HG02852 (cell line): Measurements from ENCODE around the gene SLBP.

Experiments used
- ATAC-seq: cut with Tn5 transposase; IDR thresholded peaks from one replicate; pipeline ENCODE4 v1.9.1; 2021; ENCODE audit warnings: mild to moderate bottlenecking, moderate library complexity; ENCODE audit not compliant: unreplicated experiment

The SLBP gene

DNA sequence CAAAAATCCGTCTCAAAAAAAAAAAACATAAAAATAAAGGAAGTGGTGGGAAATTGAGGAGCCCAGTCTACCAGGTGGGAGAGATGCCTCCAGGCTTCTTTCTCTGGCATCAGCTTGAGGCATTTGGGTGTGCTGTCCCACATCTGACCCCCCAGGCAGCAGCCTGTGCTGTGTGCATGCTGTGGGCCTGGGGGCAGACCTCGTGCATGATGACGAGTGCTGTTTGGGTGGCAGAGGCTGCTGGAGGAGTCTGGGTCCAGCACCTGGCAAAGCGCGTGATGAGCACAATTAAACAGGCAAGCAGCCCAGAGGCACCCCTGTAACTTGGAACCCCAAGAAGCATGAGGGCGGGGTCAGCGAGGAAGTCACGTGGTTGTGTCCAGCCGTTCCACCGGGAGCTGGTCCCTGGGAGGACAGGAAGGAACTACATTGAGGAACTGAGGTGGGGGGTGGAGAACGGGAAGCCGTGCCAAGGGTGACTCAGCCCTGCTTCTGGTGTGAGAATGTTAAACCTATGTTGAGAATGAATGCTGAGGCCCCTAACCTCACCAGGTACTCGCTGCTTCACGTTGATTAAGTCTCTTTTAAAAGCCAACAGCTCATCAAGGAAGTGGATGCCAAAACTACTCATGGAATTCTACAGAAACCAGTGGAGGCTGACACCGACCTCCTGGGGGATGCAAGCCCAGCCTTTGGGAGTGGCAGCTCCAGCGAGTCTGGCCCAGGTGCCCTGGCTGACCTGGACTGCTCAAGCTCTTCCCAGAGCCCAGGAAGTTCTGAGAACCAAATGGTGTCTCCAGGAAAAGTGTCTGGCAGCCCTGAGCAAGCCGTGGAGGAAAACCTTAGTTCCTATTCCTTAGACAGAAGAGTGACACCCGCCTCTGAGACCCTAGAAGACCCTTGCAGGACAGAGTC, 15.3 kb upstream of the SLBP start:
- ATAC-seq = no peak

DNA sequence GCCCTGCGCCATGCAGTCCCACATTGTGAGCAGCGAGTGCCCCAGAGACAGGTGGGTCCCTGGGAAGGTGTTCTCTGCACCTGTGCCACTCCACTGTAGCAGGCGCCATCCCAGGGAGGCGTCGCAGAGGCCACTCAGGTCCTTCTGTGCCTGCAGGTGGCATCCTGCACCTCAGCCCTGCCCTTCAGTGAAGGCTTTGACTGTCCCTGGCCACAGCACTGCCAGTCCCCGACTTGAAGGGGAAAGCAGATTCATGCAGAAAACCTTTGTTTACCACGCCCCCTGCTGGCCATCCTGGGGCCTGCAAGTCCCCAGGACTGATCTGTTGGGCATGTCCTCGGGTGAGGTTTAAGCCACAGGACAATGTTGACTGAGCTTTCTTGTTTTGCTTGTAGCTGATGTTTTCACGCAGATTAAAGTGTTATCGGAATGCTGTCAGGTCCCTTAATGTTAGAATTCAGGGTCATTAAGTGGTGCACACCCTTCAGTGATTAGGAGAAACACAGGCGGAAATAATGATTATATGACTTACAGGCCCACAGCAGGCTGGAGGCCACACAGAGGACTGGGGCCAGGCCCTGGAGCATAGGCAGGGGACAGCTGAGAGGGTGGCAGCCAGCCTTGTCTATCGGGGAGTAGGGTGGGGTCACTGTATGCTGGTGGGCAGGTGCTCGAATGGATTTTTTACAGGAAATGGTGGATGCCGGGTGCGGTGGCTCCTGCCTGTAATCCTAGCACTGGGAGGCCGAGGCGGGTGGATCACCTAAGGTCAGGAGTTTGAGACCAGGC, 14.2 kb upstream of the SLBP start:
- no peak for ATAC-seq

DNA sequence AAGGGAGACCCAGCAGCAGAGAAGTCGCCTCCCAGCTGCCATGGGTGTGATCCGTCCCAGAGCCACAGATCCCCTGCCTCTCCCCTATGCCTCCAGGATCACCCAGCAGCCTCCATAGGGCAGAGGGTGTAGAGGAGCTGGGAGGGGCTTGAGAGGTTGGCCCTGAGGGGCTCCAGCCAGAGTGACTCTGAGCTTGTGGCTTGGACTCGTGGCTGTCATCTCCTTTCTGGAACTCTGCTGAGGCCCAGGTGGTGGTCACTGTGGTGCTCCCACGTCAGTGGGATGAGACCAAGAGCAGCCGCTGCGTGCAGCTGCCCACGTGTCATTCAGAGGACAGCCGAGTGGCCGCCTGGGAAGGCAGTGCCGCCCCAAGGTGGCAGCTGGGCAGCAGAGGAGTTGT, 13.4 kb upstream of the SLBP start:
- no peak for ATAC-seq

DNA sequence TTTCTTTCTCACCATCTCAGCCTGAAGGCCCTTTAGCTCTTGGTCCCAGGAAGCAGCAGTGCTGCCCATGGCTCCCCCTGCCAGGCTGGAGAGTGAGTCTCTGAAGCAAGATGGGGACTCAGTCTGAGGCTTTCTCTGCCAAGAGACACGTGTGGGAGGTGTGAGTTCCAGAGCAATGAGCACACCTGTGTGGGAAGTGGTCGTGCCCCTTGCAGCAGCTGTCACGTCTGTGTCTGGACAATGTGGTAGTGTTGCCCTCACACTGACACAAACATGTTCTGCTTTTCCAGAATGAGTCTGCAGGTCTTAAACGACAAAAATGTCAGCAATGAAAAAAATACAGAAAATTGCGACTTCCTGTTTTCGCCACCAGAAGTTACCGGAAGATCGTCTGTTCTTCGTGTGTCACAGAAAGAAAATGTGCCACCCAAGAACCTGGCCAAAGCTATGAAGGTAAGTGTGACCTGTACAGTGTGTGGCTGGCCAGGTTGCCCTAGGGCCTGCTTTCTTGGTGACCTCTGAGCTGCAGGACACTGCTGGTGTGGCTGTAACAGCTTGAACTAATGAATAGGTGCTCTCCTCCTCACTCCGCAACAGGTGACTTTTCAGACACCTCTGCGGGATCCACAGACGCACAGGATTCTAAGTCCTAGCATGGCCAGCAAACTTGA, 11.1 kb upstream of the SLBP start:
- no peak for ATAC-seq

DNA sequence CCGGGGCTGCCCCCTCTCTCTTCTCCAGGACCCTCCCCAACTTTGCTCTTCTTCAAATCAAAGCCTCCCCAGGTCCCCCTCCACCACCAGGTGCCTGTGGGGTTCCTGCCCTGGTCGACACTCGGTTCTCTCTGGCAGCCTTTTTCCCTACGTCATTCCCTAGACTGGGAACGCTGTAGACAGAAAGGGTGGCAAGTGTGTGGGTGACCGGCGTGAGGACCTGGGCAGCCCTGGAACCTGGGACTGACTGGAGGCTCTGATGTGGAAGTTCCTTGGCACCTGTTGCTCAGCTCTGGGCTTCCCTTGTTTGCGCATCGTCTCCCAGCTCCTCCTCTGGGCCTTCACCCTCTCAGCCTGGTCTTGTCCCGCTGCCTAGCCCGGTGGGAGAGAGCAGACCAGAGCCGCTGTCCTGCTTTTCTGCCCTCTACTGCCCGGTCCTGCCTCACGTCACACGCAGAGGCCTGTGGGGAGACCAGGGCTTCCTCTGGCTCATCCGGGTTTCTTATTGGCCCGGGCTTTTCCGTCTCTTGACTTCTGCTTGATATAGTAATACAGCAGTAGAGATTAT, 10.5 kb upstream of the SLBP start:
- ATAC-seq = no peak

DNA sequence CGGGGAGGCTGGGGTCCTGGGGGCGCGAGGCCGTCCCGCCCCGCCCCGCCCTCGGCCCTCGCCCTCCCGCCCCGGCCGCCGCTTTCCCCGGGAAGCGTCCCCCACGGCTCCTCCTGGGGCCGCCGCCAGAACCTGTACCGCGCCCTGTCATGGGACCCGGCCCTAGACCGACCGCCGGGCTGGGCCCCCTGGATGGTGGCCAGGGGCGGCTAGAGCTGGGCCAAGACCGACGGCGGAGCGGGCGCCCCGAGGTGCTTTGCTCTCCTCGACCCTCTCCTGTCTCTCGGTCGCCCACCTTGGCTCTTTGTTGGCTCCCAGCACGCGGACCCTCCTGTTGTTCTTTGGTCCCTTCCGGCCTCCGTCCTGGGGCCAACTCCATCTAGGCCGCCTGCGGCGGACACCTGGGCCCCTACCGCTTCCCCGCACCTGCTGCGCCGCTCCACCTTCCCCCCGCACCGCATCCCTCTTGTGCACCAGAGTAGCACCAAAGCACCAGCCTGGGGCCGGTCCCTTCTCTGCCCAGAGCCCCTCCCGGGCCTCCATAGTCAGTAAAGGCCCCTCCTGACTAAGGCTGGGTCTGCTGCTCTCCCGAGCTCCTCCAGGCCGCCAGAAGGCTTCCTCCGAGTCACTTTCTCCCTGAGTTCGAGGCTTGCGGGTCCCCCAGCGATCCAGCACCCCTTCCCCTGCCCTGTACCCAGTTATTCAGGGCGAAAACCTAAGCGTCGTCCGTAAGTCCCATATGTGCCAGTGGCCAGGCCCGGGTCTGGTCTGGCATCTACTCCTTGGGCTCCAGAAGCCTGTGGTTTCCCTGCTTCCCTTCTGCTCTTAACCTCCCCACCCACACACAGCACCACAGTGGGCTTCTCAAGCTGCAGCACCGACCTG, 9.8 kb upstream of the SLBP start:
- no peak for ATAC-seq

DNA sequence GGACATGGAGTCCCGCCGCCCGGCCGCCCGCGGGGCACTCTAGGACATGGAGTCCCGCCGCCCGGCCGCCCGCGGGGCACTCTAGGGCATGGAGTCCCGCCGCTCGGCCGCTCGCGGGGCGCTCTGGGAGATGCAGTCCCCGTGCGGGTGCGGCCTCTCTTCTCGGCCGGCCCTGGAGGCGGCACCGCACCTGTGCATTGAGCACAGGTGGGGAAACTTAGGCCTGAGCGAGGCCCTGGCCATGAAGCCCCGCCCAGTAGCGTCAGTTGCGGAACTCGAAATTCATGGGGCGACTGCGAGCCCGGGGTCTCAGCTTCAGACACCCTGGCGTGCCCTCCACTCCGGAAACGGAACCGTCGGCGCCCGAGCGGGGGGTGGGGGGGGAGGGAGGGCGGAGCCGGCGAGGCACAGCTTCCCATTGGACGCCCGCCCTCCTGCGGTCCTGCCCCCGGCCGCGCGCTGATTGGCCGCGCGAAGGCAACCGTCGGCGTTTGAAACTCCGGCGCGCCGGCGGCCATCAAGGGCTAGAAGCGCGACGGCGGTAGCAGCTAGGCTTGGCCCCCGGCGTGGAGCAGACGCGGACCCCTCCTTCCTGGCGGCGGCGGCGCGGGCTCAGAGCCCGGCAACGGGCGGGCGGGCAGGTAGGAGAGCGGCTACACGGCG, 9.0 kb upstream of the SLBP start, which contains the start of the genes TACC3 and TMEM129:
Gene TACC3 (plus strand): TSS at position 519 of the 663 bp plus-strand sequence. CDS start 1,901 bp downstream, outside the sequence.
Gene TMEM129 (minus strand): TSS at position 321 of the 663 bp plus-strand sequence. CDS start 486 bp downstream, outside the sequence.
- peak; percentile 81 for ATAC-seq

DNA sequence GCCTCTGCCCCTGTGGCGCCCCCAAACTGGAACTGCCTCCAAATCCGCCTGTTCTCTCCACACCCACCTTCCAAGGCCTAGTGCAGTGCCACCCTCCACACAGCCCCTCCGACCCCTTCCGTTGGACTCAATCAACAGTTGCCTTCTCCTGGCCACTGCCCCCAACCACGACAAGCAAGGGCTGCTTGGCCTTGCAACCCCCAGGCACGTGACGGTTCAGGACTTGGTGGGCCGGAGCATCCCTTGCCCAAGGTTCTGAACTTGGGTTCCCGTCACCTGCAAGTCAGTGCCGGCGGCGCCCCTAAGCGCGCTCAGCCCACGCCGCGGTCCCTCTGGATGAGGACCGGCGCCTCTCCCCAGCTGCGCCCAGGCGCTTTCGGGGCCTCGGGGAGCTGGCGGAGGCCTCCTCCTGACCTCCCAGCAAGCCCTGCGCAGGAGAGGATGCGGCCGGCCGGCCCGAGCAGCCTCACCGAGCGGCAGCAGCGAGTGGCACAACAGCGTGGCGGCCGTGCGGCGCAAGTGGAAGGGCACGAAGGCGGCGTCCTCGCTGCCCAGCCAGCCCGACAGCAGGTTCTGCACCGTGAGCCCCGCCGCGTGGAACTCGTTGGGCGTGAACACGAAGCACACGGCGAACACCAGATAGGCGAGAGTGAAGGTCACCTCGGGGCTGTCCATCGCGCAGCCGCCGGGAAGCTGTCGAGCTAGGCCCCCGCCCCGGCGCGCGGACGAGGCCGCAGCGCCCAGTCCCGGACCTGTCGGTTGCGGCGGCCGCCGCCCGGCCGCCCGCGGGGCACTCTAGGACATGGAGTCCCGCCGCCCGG, 8.3 kb upstream of the SLBP start:
- ATAC-seq = peak; percentile 10

DNA sequence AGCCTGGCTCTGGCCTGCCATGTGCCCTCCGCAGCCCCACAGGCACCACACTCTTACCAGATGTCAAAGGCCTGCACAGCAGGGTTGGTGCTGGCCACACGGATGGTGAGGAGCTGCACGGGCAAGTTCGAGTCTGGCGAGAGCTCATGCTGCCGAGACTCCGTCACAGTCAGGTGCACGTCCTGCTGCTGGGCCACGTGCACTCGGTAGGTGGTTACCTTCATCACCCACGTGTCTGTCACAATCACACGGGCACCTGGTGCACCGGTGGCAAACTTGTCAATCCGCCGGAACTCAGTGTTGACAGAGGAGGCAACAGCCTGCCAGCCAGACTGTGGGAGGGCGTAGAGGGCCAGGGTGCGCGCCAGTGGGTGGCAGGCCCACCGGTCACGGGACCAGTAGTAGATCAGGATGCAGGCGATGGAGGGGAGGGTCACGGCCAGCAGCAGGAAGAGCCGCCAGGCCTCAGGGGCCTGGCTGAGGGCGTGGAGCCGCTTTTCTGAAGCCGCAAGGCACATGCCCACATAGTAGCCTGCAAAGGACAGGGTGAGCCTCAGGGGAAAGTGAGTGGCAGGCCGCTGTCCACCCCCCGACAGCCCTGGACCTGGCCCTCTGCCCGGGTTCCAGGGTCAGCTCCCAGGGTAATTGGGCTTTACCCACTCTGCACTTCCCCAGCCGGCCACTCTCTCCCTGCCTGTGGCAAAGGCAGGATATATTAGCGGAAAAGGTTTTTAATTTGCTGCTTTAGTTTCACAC, 6.2 kb upstream of the SLBP start:
- no peak for ATAC-seq

DNA sequence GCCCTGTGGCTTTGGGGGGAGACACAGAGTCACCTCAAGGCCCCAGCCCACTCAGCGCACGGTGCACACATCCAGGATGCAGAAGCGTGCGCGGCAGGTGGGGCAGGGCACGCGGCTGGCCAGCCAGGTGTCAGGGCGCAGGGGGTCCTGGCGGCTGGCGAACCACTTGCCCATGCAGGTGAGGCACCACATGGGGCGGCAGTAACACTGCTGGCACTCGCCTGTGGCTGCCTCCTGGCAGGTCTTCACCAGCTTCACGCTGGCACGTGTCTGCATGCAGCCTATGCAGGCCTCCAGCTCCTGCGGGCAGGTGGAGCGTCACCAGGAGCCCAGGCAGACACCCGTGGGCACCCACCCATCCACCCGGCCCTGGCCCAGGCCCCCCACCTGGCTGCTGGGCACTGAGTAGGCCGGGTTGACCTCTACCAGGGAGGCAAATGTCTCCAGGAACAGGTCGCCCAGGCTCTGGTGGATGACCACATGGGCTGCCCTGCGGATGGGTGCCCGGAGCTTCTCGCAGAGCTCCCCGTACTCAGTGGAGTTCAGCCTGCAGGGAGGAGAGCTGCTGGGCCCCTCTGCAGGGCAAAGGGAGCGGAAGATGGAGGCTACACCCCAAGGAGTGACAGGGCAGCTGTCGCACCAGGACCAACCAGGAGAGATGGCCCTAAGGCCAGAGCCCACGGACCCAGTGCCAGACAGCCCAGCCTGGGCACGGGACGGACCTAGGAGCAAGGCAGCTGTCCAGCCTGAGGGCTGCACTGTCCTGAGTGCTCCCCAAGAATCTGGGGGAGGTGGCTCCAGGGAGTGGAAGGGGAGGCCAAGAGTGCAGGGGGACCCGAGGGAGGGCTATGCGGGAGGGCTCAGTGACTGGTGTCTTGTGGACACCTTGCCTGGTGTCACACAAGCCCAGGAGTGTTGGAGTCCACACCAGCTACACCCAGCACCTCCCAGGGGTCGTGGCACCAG, 5.3 kb upstream of the SLBP start:
- no peak for ATAC-seq

DNA sequence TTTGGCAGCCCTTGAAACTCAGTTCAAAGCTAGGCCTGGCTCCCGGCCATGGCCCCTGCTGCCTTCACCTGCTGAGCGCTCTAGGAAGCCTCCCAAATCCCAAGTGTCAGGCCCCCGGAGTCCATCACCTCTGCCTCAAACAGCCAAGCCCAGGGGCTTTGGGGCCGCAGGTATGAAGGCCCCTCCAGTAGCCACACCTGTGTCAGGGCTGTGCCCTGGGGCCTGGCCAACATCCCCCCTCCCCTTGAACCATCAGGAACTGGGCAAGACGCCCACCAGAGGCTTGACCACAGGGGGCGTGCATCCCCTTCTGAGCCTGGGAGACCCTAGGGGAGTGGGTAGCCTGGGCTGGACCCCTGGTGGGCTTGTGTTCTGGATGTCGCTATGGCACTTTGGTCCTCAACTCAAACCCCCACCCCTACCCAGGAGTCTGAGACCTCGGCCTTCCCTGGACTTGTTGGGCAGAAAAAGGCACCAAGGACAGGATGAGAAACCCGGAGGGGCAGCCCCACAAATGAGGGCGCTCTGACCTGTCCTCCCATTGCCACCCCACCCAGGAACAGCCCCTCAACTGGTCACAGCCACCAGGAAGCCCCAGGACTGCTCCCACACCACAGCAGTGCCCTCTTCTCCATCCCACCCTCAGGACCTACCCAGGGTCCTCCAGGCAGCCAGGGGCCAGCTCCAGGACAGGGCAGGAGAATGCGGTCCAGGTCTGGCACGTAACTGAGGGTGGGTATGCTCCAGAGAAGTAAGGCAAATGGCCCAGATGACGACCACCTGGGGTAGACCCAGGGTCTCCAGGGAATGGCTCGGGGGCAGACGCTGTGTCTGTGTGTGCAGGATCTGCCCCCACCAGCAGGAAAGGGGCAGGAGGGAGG, 4.2 kb upstream of the SLBP start:
- no peak for ATAC-seq

DNA sequence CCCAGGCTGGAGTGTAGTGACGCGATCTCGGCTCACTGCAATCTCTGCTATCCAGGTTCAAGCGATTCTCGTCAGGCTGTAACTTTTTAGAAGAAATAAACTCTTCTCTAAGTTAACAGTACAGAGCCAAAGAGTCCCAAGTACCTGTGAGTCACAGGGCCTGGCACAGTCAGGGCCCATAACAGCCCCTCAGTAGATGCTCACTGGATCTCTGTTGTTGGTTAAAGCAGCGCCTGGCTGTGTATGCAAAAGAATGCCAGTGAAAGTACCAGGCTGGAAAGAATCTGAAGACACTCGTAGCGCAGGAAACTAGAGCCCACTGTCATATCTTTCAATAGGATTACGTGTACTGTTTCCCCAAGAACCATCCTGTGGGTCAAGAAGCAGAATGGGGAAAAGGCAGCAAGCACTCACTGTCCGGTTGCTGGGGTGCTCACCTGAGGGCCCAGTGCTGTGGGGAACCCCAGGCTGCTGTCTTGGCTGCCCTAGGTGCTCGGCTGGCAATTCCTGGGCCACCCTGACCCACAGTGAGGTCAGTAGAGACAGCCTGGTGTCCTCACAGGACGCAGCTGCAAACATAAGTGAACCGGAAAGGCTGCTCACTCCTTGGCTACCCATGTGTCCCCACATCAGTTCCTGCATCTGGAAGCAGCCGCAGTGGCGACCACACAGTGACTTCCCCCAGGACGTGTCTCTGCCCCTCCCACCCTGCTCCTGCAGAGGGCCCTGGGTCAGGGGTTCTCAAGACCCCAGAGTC, 3.1 kb upstream of the SLBP start:
- ATAC-seq = no peak

DNA sequence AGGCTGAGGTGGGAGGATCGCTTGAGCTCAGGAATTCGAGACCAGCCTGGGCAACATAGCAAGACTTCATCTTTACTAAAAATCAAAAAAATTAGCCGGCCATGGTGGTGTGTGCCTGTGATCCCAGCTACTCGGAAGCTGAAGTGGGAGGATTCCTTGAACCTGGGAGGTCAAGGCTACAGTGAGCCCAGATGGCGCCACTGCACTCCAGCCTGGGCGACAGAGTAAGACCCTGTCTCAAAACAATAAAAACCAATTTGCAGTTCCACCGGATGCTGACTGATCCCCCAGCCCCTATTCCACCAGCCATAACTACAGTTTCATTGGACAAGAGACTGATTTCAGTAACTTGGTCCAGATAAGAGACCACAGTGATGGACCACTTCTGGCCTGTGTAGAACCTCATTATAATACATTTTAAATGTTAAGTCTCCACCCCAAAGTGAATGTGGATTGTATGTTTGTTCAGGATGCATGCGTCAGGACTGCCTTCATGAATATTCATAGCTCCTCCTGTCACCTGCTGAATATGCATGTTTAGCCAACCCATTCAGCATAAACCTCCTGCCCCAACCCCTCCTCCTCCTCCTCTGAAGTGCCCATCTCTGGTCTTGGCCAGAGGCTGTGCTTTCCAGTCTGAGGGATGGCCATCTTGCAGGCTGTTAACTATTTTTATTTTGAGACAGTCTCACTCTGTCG, 2.3 kb upstream of the SLBP start:
- no peak for ATAC-seq
